ENCODE measurements around the gene GMEB1.
"Not testable (repeated sequence)": the region's sequence is repeated elsewhere in the genome, so short reads cannot be mapped to it uniquely, and the experiment has no call there.

Gene GMEB1

DNA sequence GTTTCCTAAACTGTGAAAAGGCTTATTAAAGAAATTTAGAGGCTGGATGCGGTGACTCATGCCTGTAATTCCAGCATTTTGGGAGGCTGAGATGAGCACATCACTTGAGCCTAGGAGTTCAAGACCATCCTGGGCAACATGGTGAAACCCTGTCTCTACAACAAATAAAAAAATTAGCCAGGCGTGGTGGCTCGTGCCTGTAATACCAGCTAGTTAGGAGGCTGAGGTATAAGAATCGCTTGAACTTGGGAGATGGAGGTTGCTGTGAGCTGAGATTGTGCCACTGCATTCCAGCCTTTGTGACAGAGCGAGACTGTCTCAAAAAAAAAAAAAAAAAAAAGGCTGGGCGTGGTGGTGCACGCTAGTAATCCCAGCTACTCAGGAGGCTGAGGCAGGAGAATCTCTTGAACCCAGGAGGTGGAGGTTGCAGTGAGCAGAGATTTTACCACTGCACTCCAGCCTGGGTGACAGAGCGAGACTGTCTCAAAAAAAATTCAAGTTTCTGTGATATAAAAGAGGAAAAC, 82.2 kb downstream of the GMEB1 start:
- FAIRE-seq = not testable (repeated sequence)

DNA sequence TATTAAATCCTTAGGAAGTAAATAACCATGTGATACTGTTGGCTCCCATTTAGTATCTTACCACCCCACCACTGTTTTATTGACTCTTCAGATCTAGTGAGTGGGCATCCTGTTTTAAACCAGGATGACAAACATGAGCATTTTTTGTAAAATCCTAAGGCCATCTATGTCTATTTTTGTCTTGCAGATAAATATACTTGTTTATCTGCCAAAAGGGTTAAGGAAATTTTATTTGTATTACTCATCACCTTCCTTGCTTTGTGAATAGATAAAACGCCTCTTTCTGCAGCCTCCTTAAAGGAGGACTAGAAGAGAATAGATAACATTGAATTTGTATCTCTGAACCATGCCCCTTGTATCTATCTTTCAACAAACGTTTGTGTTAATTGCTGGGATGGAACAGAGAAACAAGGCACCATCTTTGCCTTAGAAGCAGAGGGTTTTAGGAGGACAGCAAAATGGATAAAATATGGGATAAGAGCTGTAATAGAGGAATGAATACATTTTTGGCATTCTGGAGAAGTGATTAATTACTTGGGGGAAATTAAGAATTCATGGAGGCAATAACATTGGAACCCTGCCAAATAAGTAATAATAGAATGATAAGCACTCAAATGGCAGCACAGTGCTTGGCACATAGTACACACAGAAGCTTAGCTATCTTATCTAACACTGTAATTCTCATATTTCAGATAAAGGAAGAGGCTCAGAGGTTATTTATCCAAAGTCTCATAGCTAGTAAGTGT, 82.9 kb downstream of the GMEB1 start:
- FAIRE-seq = no peak

DNA sequence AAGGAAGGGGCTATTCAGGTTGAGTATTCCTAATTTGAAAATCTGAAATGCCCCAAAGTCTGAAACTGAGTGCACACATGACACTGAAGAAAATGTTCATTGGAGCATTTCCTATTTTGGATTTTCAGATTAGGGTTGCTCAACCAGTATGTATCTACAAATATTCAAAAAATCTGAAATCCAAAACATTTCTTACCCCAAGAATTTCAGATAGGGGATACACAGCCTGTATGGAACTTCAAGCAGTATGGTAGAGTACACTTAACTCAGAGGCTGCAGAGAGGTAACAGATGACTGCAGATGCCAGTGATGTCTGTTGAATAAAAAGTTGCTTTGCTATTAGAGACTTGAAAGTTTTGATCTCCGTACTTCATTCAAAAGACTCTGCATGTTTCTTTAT, 87.1 kb downstream of the GMEB1 start:
- FAIRE-seq = no peak

DNA sequence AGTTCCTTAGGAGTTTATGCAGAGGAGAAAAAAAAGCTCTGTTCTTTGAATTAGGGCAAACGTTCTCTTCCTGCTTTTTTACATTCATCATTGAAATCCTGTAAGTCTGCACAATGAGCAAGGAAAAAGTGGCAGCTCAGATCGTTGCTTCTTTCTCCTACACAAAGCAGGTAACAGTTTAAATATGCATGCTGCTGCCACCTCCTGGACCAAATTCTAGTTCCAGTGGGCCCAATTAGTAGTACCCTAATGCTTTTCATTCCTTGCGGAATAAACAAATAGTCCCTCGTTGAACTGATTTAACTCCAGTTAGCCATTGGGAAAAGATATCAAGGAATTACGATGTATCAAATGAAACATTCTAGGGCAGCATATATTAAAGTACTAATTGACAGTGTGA, 88.3 kb downstream of the GMEB1 start:
- FAIRE-seq = no peak

DNA sequence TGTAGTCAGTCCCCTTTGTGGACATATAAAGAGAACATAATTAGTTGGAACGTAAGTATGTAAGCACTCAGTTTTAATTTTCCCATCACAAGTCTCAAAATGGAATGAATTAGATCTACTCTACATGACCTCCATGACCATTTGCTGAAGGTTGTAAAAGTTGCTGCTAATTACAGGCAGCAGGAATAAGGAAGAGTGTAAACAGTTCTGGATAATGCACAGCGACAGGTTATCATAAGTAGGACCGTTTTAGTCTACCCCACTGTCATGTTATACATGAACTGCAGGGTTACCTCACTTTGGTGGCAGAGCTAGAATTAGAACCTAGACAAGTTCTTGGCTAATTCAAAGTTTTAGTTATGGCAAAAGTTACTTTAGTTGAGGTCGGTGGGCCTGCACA, 89.8 kb downstream of the GMEB1 start:
- no peak for FAIRE-seq

DNA sequence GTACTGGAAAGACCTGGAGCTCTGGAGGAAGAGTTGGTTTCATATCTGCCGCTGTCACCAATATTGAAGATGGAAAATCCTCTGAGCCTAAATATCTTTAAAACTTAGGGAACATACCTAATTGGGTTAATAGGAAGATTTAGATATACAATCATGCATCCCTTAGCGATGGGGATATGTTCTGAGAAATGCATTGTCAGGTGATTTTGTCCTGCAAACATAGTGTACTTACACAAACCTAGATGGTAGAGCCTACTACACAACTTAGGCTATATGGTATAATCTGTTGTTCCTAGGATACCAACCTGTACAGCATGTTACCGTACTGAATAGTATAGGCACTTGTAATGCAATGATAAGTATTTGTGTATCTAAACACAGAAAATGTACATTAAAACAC, 90.7 kb downstream of the GMEB1 start:
- no peak for FAIRE-seq

DNA sequence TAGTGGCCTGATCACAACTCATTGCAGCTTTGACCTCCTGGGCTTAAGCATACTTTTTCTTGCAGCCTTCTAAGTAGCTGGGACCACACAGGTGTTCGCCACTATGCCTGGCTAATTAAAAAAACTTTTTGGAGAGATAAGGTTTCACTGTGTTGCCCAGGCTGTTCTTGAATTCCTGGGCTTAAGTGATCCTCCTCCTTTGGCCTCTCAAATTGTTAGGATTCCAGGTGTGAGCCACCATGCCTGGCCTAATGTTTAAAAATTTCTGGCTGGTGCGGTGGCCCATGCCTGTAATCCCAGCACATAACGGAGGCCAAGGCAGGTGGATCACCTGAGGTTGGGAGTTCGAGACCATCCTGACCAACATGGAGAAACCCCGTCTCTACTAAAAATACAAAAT, 92.6 kb downstream of the GMEB1 start:
- no peak for FAIRE-seq

DNA sequence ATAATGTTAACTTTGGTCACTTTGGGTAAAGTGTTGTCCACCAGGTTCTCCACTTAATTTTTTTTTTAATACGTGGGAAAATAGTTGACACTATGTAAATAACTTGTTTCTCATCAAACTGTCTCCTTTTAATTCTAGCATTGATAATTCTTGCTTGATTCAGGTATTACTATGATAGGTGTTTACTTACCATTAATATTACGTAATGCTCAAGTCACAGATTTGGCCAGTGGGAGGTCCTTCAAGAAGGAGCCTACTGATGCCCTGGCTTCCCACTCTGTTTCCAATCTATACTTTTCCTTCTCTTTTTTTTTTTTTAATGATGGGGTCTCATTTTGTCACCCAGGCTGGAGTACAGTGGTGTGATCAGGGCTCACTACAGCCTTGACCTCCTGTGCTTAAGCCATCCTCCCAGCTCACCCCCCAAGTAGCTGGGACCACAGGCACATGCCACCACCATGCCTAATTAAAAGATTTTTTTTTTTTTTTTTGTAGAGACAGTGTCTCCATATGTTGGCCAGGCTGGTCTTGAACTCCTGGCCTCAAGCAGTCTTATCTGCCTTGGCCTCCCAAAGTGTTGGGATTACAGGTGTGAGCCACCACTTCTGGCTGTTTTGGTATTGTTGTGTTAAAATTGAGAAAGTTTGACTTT, 98.1 kb downstream of the GMEB1 start:
- no peak for FAIRE-seq

All from colon (tissue), 2 donors.